GF-D8 (cell line): ENCODE results near the gene SLC29A2.

Experiments used
- DNase-seq: peaks from one replicate; lab custom pipeline; 2025; lab: John Stamatoyannopoulos, UW

Gene SLC29A2

DNA sequence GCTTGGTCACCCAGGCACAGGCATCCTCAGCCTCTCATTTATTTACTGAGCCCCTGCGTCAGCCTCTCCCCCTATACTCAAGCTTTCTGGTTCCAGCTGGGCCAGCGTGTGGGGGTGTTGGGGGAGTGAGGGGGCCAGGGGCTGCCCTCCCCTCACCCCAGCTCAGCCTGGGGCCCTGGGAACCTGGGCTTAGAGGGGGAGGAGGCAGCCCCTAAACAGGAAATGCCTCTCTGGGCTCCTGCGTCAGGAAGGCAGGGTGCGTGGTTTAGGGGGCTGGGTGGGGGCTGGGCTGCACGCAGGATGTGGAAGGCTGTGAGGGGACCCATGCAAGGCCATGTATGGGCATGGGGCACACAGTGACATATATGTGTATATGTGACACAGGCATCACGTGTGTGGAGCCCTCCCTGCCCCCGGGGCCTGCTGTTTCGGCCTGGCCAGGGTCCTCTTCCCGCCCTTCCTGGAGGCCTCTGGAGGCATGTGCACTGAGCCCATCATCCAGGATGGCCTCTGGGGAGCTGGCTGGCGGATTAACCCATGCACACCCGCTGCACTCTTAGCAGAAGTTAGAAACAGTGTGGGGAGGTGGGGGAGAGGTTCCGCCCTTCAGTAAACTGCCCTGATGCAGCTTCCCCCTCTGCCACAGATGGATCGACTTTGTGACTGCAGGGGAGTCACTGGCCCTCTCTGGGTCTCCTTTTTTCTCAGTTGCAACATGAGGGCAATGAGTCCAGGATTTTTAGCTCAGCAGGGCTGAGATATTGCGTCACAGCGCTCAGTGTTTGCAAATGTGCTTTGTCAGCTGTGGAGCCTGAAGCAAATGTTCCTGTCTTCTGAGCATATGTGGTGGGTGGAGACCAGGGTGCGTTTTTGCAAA is 53.6 kb downstream of the SLC29A2 start:
- DNase-seq: peak; percentile 86

DNA sequence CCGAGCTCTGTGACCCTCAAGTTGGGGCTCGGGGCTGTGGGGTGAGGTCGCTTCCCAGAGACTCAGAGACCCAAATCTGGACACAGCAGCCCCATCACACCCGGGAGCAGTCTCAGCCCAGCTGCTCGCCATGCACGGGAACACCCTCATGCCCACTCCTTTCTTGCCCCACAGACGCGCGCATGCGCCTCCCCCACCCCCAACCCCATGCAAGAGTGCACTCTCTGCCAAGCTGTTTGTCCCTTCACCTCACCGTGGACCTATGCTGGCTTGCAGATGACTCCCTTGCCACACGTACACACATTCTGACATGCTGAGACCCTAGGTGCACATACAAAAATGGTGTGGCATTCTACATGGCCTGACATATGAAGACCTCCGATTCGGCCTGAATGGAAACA is 54.2 kb downstream of the SLC29A2 start:
- DNase-seq: no peak

GRCh38 chr11:66316849-66317251 is 54.7 kb downstream of the SLC29A2 start, which contains the start of gene CD248:
TSS of gene CD248 (minus strand) at chr11:66317044. CDS start at chr11:66317027, 17 bp downstream.
- no peak for DNase-seq

DNA sequence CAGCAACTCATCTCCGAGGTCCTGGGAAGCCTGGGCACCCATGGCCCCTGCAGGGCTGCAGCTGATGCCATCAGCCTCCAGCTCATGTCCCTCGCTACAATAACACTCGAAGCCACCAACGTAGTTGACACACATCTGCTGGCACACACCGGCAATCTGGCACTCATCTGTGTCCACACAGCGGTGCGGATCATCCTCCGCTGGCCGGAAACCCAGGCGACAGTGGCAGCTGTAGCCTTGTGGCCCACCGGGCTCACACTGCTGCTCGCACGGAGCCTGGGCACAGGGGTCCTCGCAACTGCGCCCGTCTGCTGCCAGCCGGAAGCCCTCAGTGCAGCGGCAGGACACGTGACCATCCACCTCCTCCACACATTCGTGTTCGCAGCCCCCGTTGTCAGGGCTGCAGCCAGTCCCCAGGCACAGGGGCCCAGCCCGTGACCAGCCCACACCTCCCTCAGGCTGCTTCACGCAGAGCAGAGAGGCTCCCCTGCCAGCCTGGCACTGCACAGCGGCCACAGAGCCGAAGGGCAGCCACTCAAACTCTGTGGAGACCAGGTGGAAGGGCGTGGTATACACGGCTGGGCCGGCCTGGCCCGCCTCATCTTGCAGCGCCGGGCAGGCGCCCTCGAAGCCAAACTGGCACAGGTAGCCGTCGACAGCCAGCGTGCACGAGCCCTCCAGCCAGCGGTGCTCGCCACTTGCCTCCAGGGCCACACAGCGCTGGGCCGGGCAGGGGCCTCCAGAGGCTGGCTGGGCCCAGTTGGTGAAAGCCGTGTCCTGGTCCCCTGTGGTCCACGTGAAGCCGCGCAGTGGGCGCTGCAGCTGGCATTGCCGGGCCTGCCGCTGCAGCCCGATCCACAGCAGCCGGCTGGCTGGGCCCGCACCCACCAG is 55.4 kb downstream of the SLC29A2 start:
- DNase-seq: no peak

DNA sequence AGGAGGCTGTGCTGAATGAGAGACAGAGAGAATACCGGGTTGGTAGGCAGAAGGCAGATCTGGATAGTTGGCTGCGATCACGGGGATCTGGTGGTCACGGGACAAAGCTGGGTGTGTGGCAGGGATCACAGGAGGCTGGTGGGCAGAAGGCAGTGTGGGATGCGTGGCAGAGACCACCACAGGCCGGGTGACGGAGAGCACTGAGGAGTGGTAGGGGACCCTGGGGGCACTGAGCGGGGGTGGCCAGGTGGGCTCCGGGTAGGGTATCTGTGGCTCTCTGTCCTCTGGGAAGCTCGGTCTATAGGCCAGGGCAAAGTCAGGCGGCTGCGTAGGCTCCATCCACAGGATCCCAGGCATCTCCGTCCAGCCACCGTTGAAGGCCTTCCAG is 56.1 kb downstream of the SLC29A2 start:
- no peak for DNase-seq

GRCh38 chr11:66314561-66315497 is 56.7 kb downstream of the SLC29A2 start:
- no peak for DNase-seq

- DNase-seq: no peak
Measured at GRCh38 chr11:66314186-66314501, 57.4 kb downstream of the SLC29A2 start.

DNA sequence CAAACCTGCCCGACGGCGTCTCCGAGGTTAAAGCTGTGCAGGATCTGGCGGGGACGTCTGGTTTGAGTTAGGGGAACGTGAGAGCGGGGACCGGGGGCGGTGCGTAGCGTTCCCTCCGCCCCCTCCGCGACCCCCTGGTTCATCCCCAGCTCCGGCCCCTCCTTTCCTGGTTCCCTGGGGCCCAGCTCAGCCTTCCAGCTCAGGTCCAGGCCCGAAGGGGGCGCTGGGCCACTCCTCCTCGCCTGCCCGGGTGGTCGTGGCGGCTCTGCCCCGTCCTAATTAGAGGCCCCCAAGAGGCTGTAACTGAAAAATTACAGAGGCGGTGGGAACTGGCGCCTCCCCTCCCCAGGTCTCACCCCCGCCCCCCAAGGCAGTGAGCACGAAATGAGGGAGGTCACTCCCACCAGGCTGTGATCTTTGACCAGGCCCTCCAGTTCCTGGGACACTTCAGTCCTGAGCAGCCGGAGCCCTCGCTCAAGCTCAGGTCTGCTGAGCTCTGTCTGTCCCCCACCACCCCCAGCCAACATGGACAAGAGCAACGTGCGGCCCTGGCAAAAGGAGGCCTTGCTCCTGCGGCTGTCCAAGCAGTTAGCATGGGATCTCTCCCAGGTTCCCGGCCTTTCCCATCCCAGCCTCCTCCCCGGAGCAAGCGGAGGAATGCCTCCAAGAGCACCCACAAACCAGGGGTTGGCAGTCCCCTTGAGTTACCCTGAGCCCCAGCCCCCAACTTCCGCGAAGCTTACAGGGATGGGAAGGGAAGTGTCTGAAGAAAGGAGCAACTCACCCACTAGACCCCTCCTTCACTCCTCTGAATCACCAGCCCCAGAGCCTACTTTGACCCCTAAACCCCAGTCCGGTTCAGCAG is 58.0 kb downstream of the SLC29A2 start:
- no peak for DNase-seq

- DNase-seq: peak; percentile 86
Measured at GRCh38 chr11:66312549-66313320, 58.8 kb downstream of the SLC29A2 start.
